Measurements from ENCODE around the gene SDHD.
A peak's percentile ranks its signal among the peaks of the same experiment; 100 is the strongest.
"Not testable (repeated sequence)": the region's sequence is repeated elsewhere in the genome, so short reads cannot be mapped to it uniquely, and the experiment has no call there.

SDHD gene

GRCh38 chr11:112086422-112087191, at the start of gene SDHD, which contains the start of gene TIMM8B:
SDHD (plus strand) TSS chr11:112086873; CDS start chr11:112086908, 35 bp downstream.
TIMM8B (minus strand) TSS chr11:112086756; CDS start chr11:112086723, 33 bp downstream.
- DNase-seq (ENCODE audit: low read depth in 2 of 3, low spot score in 1 of 3): peak; percentile 92 to 94 (median 93)

- no peak for DNase-seq (ENCODE audit: low read depth in 2 of 3, low spot score in 1 of 3)
Observed at GRCh38 chr11:112037527-112037926, 49.1 kb upstream of the SDHD start.

- DNase-seq (ENCODE audit: low read depth in 2 of 3, low spot score in 1 of 3): no peak
Observed at GRCh38 chr11:112042161-112042960, 44.3 kb upstream of the SDHD start.

GRCh38 chr11:112042961-112043304, 43.7 kb upstream of the SDHD start:
- DNase-seq (ENCODE audit: low read depth in 2 of 3, low spot score in 1 of 3): no peak

- no peak for DNase-seq (ENCODE audit: low read depth in 2 of 3, low spot score in 1 of 3)
Observed at GRCh38 chr11:112044961-112045360, 41.7 kb upstream of the SDHD start.

GRCh38 chr11:112046647-112047046, 40.0 kb upstream of the SDHD start:
- not testable (repeated sequence) for DNase-seq (ENCODE audit: low read depth in 2 of 3, low spot score in 1 of 3)

GRCh38 chr11:112048256-112048655, 38.4 kb upstream of the SDHD start:
- not testable (repeated sequence) for DNase-seq (ENCODE audit: low read depth in 2 of 3, low spot score in 1 of 3)

GRCh38 chr11:112049777-112050176, 36.9 kb upstream of the SDHD start:
- DNase-seq (ENCODE audit: low read depth in 2 of 3, low spot score in 1 of 3): no peak

- no peak for DNase-seq (ENCODE audit: low read depth in 2 of 3, low spot score in 1 of 3)
Observed at GRCh38 chr11:112050721-112051120, 36.0 kb upstream of the SDHD start.

- DNase-seq (ENCODE audit: low read depth in 2 of 3, low spot score in 1 of 3): no peak
Observed at GRCh38 chr11:112051768-112052167, 34.9 kb upstream of the SDHD start.

GRCh38 chr11:112057170-112057569, 29.5 kb upstream of the SDHD start:
- no peak for DNase-seq (ENCODE audit: low read depth in 2 of 3, low spot score in 1 of 3)

GRCh38 chr11:112058103-112058502, 28.6 kb upstream of the SDHD start:
- DNase-seq (ENCODE audit: low read depth in 2 of 3, low spot score in 1 of 3): no peak

GRCh38 chr11:112062923-112063322, 23.8 kb upstream of the SDHD start:
- no peak for DNase-seq (ENCODE audit: low read depth in 2 of 3, low spot score in 1 of 3)

GRCh38 chr11:112073941-112074811, 12.5 kb upstream of the SDHD start, which contains the start of the genes NKAPD1 and PIH1D2:
NKAPD1 (plus strand) TSS chr11:112074299; CDS start chr11:112075575, 1,276 bp downstream.
PIH1D2 (minus strand) TSS chr11:112074017; CDS start chr11:112073174, 843 bp downstream.
- DNase-seq (ENCODE audit: low read depth in 2 of 3, low spot score in 1 of 3): peak; percentile 63 to 78 (median 70)

GRCh38 chr11:112082729-112083128, 3.9 kb upstream of the SDHD start:
- DNase-seq (ENCODE audit: low read depth in 2 of 3, low spot score in 1 of 3): peak in 1 of 3 donors; percentile 21

- DNase-seq (ENCODE audit: low read depth in 2 of 3, low spot score in 1 of 3): peak; percentile 21 to 40 (median 38)
Observed at GRCh38 chr11:112085822-112086421, 751 bp upstream of the SDHD start.

GRCh38 chr11:112087212-112087611, 539 bp downstream of the SDHD start:
- no peak for DNase-seq (ENCODE audit: low read depth in 2 of 3, low spot score in 1 of 3)

- not testable (repeated sequence) for DNase-seq (ENCODE audit: low read depth in 2 of 3, low spot score in 1 of 3)
Observed at GRCh38 chr11:112095302-112095701, 8.6 kb downstream of the SDHD start.

- no peak for DNase-seq (ENCODE audit: low read depth in 2 of 3, low spot score in 1 of 3)
Observed at GRCh38 chr11:112096194-112096593, 9.5 kb downstream of the SDHD start.

- DNase-seq (ENCODE audit: low read depth in 2 of 3, low spot score in 1 of 3): no peak
Observed at GRCh38 chr11:112097734-112098528, 11.3 kb downstream of the SDHD start.

All from stimulated activated CD4-positive, alpha-beta T cell treated with anti-CD3 and anti-CD28 coated beads, Interleukin-12 subunit alpha, Interleukin-12 subunit beta, amount 100 ng/mL, for 48 hours (primary cell).